ENCODE measurements around the gene HSP90AA1. TPM values are rescaled to one million over a fixed set of nuclear protein-coding genes. Genes with fewer than 3 reads are reported as not detected.

Gene HSP90AA1
- total RNA-seq, 1 experiment from 2014 or later = 1,111 TPM

DNA sequence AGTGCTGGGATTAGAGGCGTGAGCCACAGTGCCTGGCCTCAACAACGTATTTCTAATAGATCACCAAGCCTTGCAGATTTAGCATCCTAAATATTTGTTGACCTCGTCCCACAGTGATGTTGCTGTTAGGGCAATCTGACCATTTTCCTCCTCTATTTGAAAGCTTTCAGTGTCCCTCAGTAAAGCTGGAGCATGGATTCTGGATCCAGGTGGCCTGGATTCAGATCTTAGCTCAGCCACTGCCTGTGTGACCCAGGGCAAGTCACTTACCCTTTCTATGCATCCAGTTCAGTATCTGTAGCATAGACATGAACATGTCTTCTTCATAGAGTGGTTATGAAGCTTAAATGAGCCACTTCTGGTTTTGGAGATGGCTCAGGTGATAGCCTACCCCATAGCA, 3.9 kb upstream of the HSP90AA1 start:
- Mint-ChIP-seq H3K9me3 (ENCODE audit: low read depth, unreplicated experiment) (no peaks in the 10 kb centered on the region), H3K4me3 (ENCODE audit: low read depth, unreplicated experiment) (no peak overlapping the region), H3K36me3 (ENCODE audit: insufficient read depth, unreplicated experiment) (peaks cover 43% of the 10 kb centered on the region), H3K27ac (ENCODE audit: unreplicated experiment) (no peak overlapping the region), H3K4me1 (ENCODE audit: low read depth, unreplicated experiment) (peaks cover 18% of the 10 kb centered on the region), H3K27me3 (ENCODE audit: unreplicated experiment) (no peaks in the 10 kb centered on the region)
- CTCF ChIA-PET = no interaction called here
- intact Hi-C loops (cut with micrococcal nuclease; ENCODE audit: unreplicated experiment) = no loop called here
- TF ChIP-seq, protein P1, sequence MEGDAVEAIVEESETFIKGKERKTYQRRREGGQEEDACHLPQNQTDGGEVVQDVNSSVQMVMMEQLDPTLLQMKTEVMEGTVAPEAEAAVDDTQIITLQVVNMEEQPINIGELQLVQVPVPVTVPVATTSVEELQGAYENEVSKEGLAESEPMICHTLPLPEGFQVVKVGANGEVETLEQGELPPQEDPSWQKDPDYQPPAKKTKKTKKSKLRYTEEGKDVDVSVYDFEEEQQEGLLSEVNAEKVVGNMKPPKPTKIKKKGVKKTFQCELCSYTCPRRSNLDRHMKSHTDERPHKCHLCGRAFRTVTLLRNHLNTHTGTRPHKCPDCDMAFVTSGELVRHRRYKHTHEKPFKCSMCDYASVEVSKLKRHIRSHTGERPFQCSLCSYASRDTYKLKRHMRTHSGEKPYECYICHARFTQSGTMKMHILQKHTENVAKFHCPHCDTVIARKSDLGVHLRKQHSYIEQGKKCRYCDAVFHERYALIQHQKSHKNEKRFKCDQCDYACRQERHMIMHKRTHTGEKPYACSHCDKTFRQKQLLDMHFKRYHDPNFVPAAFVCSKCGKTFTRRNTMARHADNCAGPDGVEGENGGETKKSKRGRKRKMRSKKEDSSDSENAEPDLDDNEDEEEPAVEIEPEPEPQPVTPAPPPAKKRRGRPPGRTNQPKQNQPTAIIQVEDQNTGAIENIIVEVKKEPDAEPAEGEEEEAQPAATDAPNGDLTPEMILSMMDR (IDR thresholded peaks at IDR 0.05; ENCODE audit: unreplicated experiment) = no peak
- no peak for DNase-seq
- BruUV-seq (replicated peaks) = no TSS peak

DNA sequence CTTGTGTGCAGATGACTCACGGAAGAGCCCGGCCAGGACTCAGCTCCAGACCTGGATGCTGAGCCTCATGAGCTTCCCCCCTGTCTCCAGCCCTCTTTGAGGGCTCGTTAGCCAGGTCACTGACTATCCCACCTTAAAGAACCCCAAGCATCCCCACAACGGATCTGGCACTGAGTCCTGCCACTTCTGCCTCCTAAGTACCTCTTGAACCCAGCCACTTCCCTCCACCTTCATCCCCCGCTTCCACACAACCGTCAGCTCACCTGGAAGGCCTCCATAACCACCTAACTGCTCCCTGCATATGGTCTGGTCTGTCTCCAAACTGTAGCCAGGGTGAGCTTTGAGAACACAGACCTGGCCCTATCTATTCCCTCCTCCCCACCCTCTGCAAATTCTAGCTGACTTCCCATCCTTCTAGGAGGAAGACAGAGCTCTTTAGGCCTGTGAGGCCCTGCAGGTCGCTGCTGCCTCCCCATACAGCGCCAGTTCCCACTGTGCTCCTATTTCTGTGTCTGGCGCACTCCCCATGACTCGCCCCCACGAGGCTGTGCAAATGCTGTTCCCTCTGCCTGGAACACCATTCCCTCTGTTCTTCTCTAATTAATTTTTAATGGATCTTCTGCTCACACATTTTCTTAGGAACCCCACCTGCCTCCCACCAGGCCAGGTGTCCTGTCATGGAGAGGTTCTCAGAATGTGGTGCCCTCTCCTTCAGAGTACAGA, 2.9 kb upstream of the HSP90AA1 start:
- no peaks in the 10 kb centered on the region for H3K27me3 Mint-ChIP-seq (ENCODE audit: unreplicated experiment)
- H3K4me3 Mint-ChIP-seq (ENCODE audit: low read depth, unreplicated experiment) = peak overlapping the region; percentile 71
- BruUV-seq (replicated peaks) = no TSS peak
- H3K9me3 Mint-ChIP-seq (ENCODE audit: low read depth, unreplicated experiment) = no peaks in the 10 kb centered on the region
- peak overlapping the region; percentile 22 for H3K27ac Mint-ChIP-seq (ENCODE audit: unreplicated experiment)
- peaks cover 20% of the 10 kb centered on the region for H3K4me1 Mint-ChIP-seq (ENCODE audit: low read depth, unreplicated experiment)
- TF ChIP-seq, protein P1 (IDR thresholded peaks at IDR 0.05; ENCODE audit: unreplicated experiment) = no peak
- DNase-seq = no peak
- intact Hi-C loops (cut with micrococcal nuclease; ENCODE audit: unreplicated experiment) = no loop called here
- CTCF ChIA-PET = no interaction called here
- H3K36me3 Mint-ChIP-seq (ENCODE audit: insufficient read depth, unreplicated experiment) = peaks cover 52% of the 10 kb centered on the region

DNA sequence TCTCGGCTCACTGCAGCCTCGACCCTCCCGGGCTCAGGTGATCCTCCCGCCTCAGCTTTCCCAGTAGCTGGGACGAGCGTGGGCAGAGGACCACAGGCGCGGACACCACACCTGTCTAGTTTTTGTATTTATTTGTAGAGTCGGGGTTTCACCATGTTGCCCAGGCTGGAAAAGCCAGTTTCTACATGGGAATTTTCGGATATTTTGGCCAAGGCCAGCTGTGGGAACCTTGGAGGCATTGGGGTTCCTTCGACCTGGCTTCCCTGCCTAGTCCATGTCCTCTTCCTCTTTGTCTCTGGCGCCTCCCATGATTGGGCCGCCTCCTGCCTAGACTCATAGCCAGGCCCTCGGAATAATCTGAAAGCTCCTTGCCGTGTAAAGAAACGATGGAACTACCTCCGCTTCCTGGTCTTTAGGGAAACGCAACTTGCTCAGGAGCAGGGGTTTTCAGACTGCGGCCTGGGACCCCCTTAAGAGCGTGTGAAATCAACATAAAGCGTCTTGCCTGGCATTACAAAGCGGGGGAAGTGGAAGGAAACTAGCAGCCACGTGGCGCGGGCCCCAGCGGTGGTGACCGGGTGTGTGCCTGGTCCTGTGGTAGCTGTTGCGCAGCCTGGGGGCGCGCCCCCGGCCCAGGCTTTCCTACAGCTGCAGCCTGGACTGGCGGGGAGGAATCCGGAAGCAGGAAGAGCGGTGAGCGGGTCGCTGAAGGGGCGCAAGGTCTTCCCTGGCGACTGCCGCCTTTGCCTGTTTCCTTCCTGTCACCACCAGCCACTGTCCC, 1.4 kb upstream of the HSP90AA1 start:
- intact Hi-C loops (cut with micrococcal nuclease; ENCODE audit: unreplicated experiment) = no loop called here

DNA sequence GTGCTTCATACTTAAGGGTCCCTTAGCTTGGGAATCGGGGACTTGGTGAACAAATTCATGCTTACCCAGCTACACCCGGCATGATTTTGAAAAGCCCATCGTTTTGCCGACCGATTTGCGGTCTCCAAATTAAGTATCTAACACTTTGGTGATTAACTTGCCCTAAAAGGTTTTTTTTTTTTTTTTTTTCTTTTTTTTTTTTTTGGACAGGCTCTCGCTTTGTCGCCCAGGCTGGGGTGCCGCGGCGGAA, 843 bp upstream of the HSP90AA1 start:
- TF ChIP-seq, protein P1 (IDR thresholded peaks at IDR 0.05; ENCODE audit: unreplicated experiment) = no peak
- Mint-ChIP-seq H3K9me3 (ENCODE audit: low read depth, unreplicated experiment) (no peaks in the 10 kb centered on the region), H3K27ac (ENCODE audit: unreplicated experiment) (peak overlapping the region; percentile 22), H3K4me3 (ENCODE audit: low read depth, unreplicated experiment) (peak overlapping the region; percentile 71), H3K4me1 (ENCODE audit: low read depth, unreplicated experiment) (peaks cover 35% of the 10 kb centered on the region), H3K27me3 (ENCODE audit: unreplicated experiment) (no peaks in the 10 kb centered on the region), H3K36me3 (ENCODE audit: insufficient read depth, unreplicated experiment) (peaks cover 73% of the 10 kb centered on the region)
- CTCF ChIA-PET = interaction anchor here (1.2 kb wide), 1 partner anchor 17 kb away, joined by 3 read pairs; no protein-coding TSS in a partner anchor
- intact Hi-C loops (cut with micrococcal nuclease; ENCODE audit: unreplicated experiment) = no loop called here
- no TSS peak for BruUV-seq (replicated peaks)
- no peak for DNase-seq

More for the DNA sequence above, 1.4 kb upstream of the HSP90AA1 start:
- TF ChIP-seq, protein P1 (IDR thresholded peaks at IDR 0.05; ENCODE audit: unreplicated experiment) = no peak
- peak overlapping the region; percentile 71 for H3K4me3 Mint-ChIP-seq (ENCODE audit: low read depth, unreplicated experiment)
- DNase-seq = no peak
- peaks cover 30% of the 10 kb centered on the region for H3K4me1 Mint-ChIP-seq (ENCODE audit: low read depth, unreplicated experiment)
- H3K36me3 Mint-ChIP-seq (ENCODE audit: insufficient read depth, unreplicated experiment) = peaks cover 68% of the 10 kb centered on the region
- BruUV-seq (replicated peaks) = TSS peak; percentile 65
- no peaks in the 10 kb centered on the region for H3K9me3 Mint-ChIP-seq (ENCODE audit: low read depth, unreplicated experiment)
- no peaks in the 10 kb centered on the region for H3K27me3 Mint-ChIP-seq (ENCODE audit: unreplicated experiment)
- CTCF ChIA-PET = interaction anchor here (0.6 to 1.2 kb wide), 2 partner anchors 15 to 17 kb away, joined by 3 read pairs; no protein-coding TSS in a partner anchor
- H3K27ac Mint-ChIP-seq (ENCODE audit: unreplicated experiment) = peak overlapping the region; percentile 22
